Testis (tissue), 3 donors: ENCODE results near the gene CCDC107. TPM values are rescaled to one million over a fixed set of nuclear protein-coding genes. Genes with fewer than 3 reads are reported as not detected.

Experiments used
- DNase-seq: peaks from one replicate; pipeline ENCODE4 v3.0.0-alpha.2; 2019
- H3K27ac ChIP-seq, 2 donors: fragments of 200-600 bp; sonication (generic); one replicate each; pipeline ENCODE4 v1.5.1; 2019
- H3K27me3 ChIP-seq: fragments of 200-600 bp; sonication (generic); one replicate; pipeline ENCODE4 v1.5.1; 2019
- H3K36me3 ChIP-seq: fragments of 200-600 bp; sonication (generic); one replicate; pipeline ENCODE4 v1.5.1; 2017; ENCODE audit warnings: low read depth; ENCODE audit errors: missing control alignments
- H3K4me1 ChIP-seq: fragments of 200-600 bp; sonication (generic); one replicate; pipeline ENCODE4 v1.5.1; 2019
- H3K4me3 ChIP-seq, 2 donors: fragments of 200-600 bp; sonication (generic); one replicate each; pipeline ENCODE4 v1.5.1; 2017 to 2019
- H3K9me3 ChIP-seq: fragments of 200-600 bp; sonication (generic); one replicate; pipeline ENCODE4 v1.5.1; 2017
- POLR2A ChIP-seq: fragments of 450-650 bp; IDR thresholded peaks from one replicate; pipeline ENCODE4 v1.6.1; 2017; ENCODE audit warnings: antibody characterized with exemption, mild to moderate bottlenecking, moderate library complexity
- WGBS, 2 donors: methylation state at CpG; one replicate each; pipeline ENCODE4 v1.1.5; 2018; 5-methylcytosine and 5-hydroxymethylcytosine counted together
- intact Hi-C: fragments of 100-400 bp; cut with DNase I; formaldehyde crosslinking; loops from one replicate; pipeline ENCODE4 v1.15.1; 2023; ENCODE audit warnings: low total_unique reads
- polyA plus RNA-seq: library from polyadenylated mRNA; stranded (reverse); fragments of 350-450 nt; fragmentation: Illumina TruSeq; extraction: RNeasy Lipid Tissue Mini Kit (QIAGEN cat#74804); gene quantifications from one replicate; pipeline ENCODE4 v1.2.3, GENCODE V29; 2014; ENCODE audit warnings: low read depth, low replicate concordance; ENCODE audit not compliant: insufficient read depth
- total RNA-seq, 2 donors: library from RNA; depleted of rRNA; stranded (reverse); fragments of >200 nt; gene quantifications; one replicate each; pipeline ENCODE4 v1.2.3, GENCODE V29; 2016
- TF ChIP-seq, protein P1 (sequence below), 3 experiments: fragments of 450-650 bp in 2 of 3; fragments of 200-600 bp in 1 of 3; sonication (generic) in 1 of 3; IDR thresholded peaks; one replicate each; pipeline ENCODE4 v1.5.1; 2016 to 2019; ENCODE audit warnings: antibody characterized with exemption in 3 of 3, mild to moderate bottlenecking in 2 of 3, moderate library complexity in 1 of 3

CCDC107 gene
- total and polyA plus RNA-seq, 3 donors from 2014 or later, result 13.4 to 19.0 (median 17.2) TPM

DNA sequence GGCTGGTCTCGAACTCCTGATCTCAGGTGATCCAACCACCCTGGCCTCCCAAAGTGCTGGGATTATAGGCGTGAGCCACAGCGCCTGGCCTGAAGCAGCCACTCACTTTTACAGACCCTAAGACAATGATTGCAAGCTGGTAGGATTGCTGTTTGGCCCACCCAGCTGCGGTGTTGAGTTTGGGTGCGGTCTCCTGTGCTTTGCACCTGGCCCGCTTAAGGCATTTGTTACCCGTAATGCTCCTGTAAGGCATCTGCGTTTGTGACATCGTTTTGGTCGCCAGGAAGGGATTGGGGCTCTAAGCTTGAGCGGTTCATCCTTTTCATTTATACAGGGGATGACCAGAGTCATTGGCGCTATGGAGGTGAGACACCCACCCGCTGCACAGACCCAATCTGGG is 17.1 kb downstream of the CCDC107 start:
- Histone ChIP-seq H3K36me3 (no peaks in the 10 kb centered on the region), H3K9me3 (no peaks in the 10 kb centered on the region), H3K4me1 (peaks cover 3% of the 10 kb centered on the region), H3K4me3 (peak overlapping the region; percentile 48 to 49), H3K27me3 (no peaks in the 10 kb centered on the region), H3K27ac (no peak overlapping the region)
- TF ChIP-seq, protein P1, sequence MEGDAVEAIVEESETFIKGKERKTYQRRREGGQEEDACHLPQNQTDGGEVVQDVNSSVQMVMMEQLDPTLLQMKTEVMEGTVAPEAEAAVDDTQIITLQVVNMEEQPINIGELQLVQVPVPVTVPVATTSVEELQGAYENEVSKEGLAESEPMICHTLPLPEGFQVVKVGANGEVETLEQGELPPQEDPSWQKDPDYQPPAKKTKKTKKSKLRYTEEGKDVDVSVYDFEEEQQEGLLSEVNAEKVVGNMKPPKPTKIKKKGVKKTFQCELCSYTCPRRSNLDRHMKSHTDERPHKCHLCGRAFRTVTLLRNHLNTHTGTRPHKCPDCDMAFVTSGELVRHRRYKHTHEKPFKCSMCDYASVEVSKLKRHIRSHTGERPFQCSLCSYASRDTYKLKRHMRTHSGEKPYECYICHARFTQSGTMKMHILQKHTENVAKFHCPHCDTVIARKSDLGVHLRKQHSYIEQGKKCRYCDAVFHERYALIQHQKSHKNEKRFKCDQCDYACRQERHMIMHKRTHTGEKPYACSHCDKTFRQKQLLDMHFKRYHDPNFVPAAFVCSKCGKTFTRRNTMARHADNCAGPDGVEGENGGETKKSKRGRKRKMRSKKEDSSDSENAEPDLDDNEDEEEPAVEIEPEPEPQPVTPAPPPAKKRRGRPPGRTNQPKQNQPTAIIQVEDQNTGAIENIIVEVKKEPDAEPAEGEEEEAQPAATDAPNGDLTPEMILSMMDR (IDR thresholded peaks at IDR 0.05), result no peak
- TF ChIP-seq POLR2A, result no peak
- intact Hi-C loops, result no loop called here
- WGBS, 2 donors, result 38 to 40% methylated on average over 10 to 13 of the region's 13 CpGs
- no peak for DNase-seq

- intact Hi-C loops, result no loop called here
- peak; percentile 57 for DNase-seq
- Histone ChIP-seq H3K36me3 (no peaks in the 10 kb centered on the region), H3K4me3 (peak overlapping the region; percentile 48 to 49), H3K9me3 (no peaks in the 10 kb centered on the region), H3K27ac (no peak overlapping the region), H3K27me3 (no peaks in the 10 kb centered on the region), H3K4me1 (peaks cover 3% of the 10 kb centered on the region)
- 0 to 4% methylated on average over 4 to 46 of the region's 51 CpGs for WGBS, 2 donors
- TF ChIP-seq POLR2A, result no peak
- TF ChIP-seq, protein P1 (IDR thresholded peaks at IDR 0.05), result no peak
Measured at GRCh38 chr9:35675732-35676392, 17.8 kb downstream of the CCDC107 start.

DNA sequence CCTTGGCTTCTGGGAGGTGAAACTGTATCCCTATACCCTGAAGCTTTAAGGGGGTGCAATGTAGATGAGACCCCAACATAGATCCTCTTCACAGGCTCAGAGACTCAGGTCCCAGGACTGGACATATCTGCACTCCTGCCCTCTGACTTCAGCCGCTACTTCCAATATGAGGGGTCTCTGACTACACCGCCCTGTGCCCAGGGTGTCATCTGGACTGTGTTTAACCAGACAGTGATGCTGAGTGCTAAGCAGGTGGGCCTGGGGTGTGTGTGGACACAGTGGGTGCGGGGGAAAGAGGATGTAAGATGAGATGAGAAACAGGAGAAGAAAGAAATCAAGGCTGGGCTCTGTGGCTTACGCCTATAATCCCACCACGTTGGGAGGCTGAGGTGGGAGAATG is 21.0 kb downstream of the CCDC107 start:
- WGBS, 2 donors, result 90% methylated on average over 5 of the region's 5 CpGs
- TF ChIP-seq, protein P1 (IDR thresholded peaks at IDR 0.05), result no peak
- no peak for TF ChIP-seq POLR2A
- no peaks in the 10 kb centered on the region for H3K27me3 ChIP-seq
- no peak for DNase-seq
- H3K4me3 ChIP-seq, result no peak overlapping the region
- intact Hi-C loops, result no loop called here
- H3K4me1 ChIP-seq, result peaks cover 3% of the 10 kb centered on the region
- no peaks in the 10 kb centered on the region for H3K36me3 ChIP-seq
- no peak overlapping the region for H3K27ac ChIP-seq
- H3K9me3 ChIP-seq, result no peaks in the 10 kb centered on the region

- H3K9me3 ChIP-seq, result no peaks in the 10 kb centered on the region
- no peak for DNase-seq
- H3K4me1 ChIP-seq, result peaks cover 3% of the 10 kb centered on the region
- 84 to 96% methylated on average over 8 of the region's 8 CpGs for WGBS, 2 donors
- H3K27ac ChIP-seq, result no peak overlapping the region
- H3K36me3 ChIP-seq, result no peaks in the 10 kb centered on the region
- TF ChIP-seq, protein P1 (IDR thresholded peaks at IDR 0.05), result no peak
- TF ChIP-seq POLR2A, result no peak
- H3K4me3 ChIP-seq, result no peak overlapping the region
- H3K27me3 ChIP-seq, result no peaks in the 10 kb centered on the region
- intact Hi-C loops, result no loop called here
Measured at GRCh38 chr9:35679766-35680330, 21.8 kb downstream of the CCDC107 start.
